NCI-H82 treated with DMSO at 0.1 percent for 48 hours (cell line): ENCODE data around the gene ITPKC.

Source experiments
- DNase-seq: peaks from one replicate; lab custom pipeline; 2025; ENCODE audit not compliant: unreplicated experiment; lab: John Stamatoyannopoulos, UW

ITPKC gene

GRCh38 chr19:40690050-40690692 is 26.7 kb upstream of the ITPKC start, which contains the start of gene NUMBL:
TSS of gene NUMBL (minus strand) at chr19:40690651. CDS start at chr19:40690483, 168 bp downstream.
- no peak for DNase-seq

DNA sequence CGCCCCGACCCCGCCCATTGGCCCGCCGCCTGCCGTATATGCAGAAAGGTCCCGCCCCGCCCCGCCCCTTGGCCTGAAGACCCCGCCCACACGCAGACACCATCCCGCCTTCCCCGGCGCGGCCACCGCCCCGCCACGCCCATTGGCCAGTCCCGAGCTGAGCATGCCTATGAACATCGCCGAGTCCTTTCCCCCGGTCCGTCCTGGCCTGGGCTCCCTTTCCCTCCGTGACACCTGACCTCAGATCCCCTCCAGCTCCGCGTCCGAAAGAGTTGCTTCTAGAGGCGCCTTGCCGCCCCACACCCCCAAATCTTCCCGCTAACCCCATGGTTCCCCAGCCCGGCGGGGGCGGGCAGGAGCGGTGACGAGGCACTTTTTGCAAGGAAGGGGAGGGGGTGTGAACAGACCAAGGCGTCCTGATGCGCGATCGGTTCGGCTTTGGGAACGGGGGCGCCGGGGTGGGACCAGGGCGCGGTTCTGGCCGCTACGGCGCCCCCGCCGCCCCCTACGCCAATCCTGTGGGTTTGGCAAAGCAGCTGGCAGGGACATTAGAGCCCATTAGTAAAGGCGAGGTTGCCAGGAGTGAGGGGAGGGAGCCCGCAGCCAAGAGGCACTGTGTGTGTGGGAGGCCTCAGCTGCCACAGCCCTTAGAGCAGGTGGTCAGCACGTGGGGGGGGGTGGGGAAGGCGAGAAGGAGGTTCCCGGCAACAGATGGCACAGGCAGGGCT is 26.1 kb upstream of the ITPKC start:
- peak; percentile 94 for DNase-seq

- DNase-seq: peak; percentile 97
Observed at GRCh38 chr19:40691421-40692211, 25.3 kb upstream of the ITPKC start.

DNA sequence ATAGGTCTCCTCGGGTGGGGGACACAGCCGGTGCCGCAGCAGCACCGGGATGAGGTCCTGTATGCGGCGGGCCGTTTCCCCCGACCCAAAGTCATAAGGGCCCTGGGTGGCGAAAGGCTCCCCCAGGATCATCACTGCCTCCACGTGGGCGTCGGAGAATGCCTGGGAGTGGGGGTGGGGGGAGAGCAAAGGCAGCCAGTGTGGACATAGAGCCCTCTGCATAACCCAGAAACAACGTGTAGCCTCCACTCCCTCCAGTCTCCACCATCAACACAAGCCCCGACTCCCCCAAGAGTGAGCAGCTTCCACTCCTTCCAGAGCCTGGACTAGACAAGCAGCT is 24.7 kb upstream of the ITPKC start:
- DNase-seq: no peak

DNA sequence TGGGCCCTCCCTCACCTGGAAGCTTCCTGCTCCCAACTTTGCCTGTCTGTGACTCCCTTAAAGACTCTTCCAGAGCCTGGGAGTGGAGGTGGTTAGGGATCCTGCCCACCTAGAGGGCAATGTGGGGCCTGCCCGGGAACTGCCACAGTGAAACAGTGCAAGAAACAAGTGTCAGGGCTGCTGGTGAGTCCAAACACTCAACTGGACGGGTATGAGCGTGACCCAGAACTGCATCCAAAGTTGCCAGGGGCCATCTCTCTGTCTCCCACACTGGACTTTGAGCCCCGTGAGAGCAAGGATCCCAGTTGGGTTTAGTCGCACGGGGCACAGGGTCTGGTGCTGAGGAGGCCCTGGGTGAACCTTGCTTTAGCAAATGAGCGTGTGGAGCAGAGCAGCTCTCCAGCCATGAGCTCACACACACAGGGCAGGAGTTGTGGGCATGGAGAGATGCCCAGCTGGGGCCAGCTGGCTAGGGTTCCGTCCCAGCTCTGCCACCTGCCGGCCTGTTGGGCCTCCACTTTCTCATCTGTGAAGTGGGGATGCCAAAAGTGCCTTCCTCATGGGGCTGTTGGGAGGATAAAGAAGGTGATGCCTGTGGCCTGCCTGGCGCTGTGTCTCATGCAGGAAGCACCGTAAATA is 23.6 kb upstream of the ITPKC start:
- DNase-seq: no peak

GRCh38 chr19:40693896-40694295 is 23.0 kb upstream of the ITPKC start:
- peak; percentile 35 for DNase-seq

GRCh38 chr19:40695881-40696280 is 21.0 kb upstream of the ITPKC start:
- DNase-seq: no peak

DNA sequence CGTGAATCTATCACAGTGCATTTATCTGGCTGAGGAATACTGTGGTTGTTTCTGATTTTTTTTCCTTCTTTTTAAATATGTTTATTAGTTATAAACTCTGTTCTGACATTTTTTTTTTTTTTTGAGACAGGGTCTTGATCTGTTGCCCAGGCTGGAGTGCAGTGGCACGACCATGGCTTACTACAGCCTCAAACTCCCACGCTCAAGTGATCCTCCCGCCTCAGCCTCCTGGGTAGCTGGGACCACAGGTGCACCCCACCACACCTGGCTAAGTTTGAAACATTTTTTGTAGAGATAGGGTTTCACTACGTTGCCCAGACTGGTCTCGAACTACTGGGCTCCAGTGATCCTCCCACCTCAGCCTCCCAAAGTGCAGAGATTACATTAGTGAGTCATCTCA is 19.9 kb upstream of the ITPKC start:
- DNase-seq: no peak

DNA sequence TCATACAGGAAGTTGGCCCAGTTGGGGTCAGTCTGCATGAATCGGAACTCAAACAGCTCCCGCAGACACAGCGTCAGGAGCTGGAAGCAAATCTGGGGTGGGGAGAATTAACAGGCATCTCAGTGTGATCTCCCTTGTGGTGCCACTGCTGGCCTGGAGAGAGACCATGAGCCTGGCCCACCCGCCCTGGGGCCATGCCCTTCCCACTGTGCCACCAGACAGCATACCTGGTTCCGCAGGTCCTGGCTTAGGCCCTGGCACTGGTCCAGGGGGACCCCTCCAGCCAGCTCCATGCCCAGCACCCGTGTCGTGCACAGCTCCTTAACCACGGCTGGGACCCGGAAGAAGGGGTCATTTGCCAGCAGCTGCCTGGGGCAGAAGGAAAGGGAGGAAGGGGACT is 16.8 kb upstream of the ITPKC start:
- DNase-seq: no peak

GRCh38 chr19:40701758-40702157 is 15.2 kb upstream of the ITPKC start:
- DNase-seq: no peak

DNA sequence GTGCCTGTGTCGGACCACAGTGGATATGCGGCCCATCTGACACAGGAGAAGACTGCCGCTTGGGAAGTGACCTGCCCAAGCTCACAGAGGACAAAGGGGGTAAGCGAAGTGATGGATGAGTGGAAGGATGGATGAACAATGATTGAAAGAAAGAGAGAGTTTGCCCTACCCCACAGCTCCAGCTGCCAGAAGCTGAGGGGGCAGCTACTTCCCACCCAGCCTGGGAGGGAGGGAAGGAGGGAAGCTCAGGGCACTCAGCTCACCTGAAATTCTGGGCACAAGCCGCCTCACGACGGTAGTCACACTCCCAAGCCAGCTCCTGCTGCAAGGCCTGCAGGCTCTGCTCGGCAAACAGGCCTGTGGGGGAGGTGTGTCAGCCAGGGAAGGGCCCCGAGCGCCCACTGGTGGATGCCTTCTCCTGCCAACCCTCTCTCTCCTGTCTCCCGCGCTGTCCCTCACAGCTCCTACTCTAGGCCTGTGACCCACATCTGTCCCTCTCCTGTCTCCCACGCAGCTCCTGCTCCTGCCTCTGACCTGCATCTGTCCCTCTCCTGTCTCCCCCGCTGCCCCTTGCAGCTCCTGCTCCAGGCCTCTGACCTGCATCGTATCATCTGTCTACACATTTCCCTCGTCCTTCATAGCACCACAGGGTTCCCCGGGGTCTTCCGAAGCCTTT is 14.4 kb upstream of the ITPKC start:
- DNase-seq: peak; percentile 54

- DNase-seq: no peak
Observed at GRCh38 chr19:40703029-40703755, 13.7 kb upstream of the ITPKC start.

- DNase-seq: no peak
Observed at GRCh38 chr19:40704491-40705361, 12.2 kb upstream of the ITPKC start.

DNA sequence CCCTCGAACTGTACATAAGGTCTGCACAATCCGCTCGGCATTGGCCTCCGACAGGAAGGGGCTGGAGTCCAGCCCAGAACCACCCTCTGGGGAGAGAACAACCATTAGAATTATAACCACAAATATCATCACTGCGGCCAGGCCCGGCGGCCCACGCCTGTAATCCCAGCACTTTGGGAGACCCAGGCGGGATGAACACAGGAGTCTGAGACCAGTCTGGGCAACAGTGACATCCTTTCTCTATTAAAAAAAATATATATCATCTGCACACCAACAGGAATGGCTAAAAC is 11.6 kb upstream of the ITPKC start:
- DNase-seq: no peak

DNA sequence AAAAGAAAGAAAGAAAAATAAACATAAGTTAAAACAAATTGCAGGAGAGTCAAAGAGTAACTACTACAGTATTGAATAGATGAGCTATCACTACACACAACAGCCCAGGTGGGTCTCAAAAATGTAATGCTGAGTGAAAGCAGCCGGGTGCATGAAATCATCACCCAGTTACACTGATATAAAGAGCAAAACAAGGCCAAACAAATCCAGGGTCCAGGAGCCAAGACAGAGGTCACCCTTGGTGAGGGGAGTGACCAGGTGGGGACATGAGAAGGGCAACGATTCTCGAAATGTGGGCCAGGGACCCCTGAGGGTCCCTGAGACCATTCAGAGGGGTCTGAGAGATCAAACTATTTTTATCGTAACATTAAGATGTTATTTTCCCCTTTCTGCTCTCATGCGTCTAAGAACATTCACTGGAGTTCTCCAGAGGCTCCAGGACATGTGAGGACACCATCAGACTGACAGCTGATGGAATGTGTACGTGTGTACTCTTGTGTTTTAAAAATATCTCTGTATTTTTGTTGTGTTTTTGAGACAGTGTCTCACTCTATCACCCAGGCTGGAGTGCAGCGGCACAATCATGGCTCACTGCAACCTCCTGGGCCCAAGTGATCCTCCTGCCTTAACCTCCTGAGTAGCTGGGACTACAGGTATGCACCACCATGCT is 10.8 kb upstream of the ITPKC start:
- no peak for DNase-seq

- DNase-seq: no peak
Observed at GRCh38 chr19:40707615-40708014, 9.3 kb upstream of the ITPKC start.

DNA sequence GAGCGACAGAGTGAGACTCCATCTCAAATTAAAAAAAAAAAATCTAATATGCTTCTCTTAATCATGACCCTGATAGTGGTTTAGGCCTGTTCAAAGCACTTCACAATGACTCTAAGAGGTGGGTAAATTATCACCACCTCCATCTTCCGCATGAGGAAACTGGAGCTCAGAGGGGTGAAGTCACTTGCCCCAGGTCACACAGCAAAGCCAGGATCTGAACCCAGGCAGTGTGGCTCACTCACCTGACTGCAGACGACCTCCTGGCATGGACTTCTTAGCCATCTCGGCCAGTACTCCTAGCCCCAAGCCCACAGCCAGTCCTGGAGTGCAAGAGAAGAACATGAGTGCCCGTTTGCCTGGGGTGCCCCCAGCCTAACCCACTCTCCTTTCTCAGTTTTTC is 7.1 kb upstream of the ITPKC start:
- no peak for DNase-seq

GRCh38 chr19:40713939-40714338 is 3.0 kb upstream of the ITPKC start:
- DNase-seq: no peak
